BLaER1 treated with 17β-estradiol and CSF1 and Interleukin-3, amounts not matched to agents 10 nM and 100 nM (cell line): ENCODE data around the gene ZNF398.

ENCODE experiments used
- H3K27ac ChIP-seq, 11 experiments: shearing (Covaris generic); formaldehyde crosslinking; 2 replicates each; pipeline ENCODE4 v1.8.1; 2022
- H3K27me3 ChIP-seq, 11 experiments: shearing (Covaris generic); formaldehyde crosslinking; 2 replicates each; pipeline ENCODE4 v1.8.1; 2022
- H3K36me3 ChIP-seq, 11 experiments: shearing (Covaris generic); formaldehyde crosslinking; 2 replicates each; pipeline ENCODE4 v1.8.1; 2022
- H3K4me1 ChIP-seq, 10 experiments: shearing (Covaris generic); formaldehyde crosslinking; 2 replicates each; pipeline ENCODE4 v1.8.1; 2022
- H3K4me2 ChIP-seq, 11 experiments: shearing (Covaris generic); formaldehyde crosslinking; 2 replicates each; pipeline ENCODE4 v1.8.1; 2022
- H3K4me3 ChIP-seq, 10 experiments: shearing (Covaris generic); formaldehyde crosslinking; 2 replicates each; pipeline ENCODE4 v1.8.1; 2022
- H3K9ac ChIP-seq, 11 experiments: shearing (Covaris generic); formaldehyde crosslinking; 2 replicates each; pipeline ENCODE4 v1.8.1; 2022
- H3K9me3 ChIP-seq, 11 experiments: shearing (Covaris generic); formaldehyde crosslinking; replicated peaks in 1 of 11; 2 replicates each; pipeline ENCODE4 v1.8.1; 2022
- H4K20me1 ChIP-seq, 11 experiments: shearing (Covaris generic); formaldehyde crosslinking; 2 replicates each; pipeline ENCODE4 v1.8.1; 2022
- Cebpa-rat ChIP-seq, 11 experiments: shearing (Covaris generic); IDR thresholded peaks; 2 replicates each; pipeline ENCODE4 v1.8.1; 2022

The ZNF398 gene

DNA sequence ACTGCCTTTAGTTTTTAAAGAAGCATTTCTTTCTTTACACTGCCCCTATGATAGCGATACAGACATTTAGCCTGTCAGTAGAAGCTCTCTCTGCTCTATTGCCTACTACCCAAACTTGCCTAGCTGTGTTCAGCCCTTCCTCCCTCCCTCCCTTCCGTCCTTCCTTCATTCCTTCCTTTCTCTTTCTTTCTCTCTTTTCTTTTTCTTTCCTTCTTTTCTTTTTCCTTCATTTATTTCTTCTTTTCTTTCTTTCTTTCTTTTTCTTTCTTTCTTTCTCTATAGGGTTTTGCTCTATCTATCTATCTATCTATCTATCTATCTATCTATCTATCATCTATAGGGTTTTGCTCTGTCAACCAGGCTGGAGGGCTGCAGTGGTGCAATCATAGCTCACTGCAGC lies 85.1 kb downstream of the ZNF398 start:
- TF ChIP-seq Cebpa-rat (IDR thresholded peaks at IDR 0.05): no peak
- H3K9me3 ChIP-seq: peaks cover 0 to 5% (median 0%) of the 10 kb centered on the region in 11 experiments; a peak in 2 of 22 replicates
- peaks cover 0 to under 1% (median 0%) of the 10 kb centered on the region in 11 experiments; a peak in 1 of 22 replicates for H3K36me3 ChIP-seq
- peaks cover 0 to 21% (median 14%) of the 10 kb centered on the region in 10 experiments; a peak in 17 of 20 replicates for H3K4me1 ChIP-seq
- H3K4me3 ChIP-seq: no peak overlapping the region
- no peaks in the 10 kb centered on the region for H3K27me3 ChIP-seq
- peaks cover 0 to 7% (median 0%) of the 10 kb centered on the region in 11 experiments; a peak in 2 of 22 replicates for H4K20me1 ChIP-seq
- no peak overlapping the region for H3K27ac ChIP-seq
- H3K9ac ChIP-seq: no peak overlapping the region
- H3K4me2 ChIP-seq: no peak overlapping the region
